Astrocyte (in vitro differentiated cells and primary cell): ENCODE results near the gene TPD52L2. TPM values are rescaled to one million over a fixed set of nuclear protein-coding genes. Genes with fewer than 3 reads are reported as not detected.

Experiments used
- DNase-seq: peaks from one replicate; pipeline ENCODE4 v3.0.0-alpha.2; 2010; ENCODE audit warnings: low read depth
- FAIRE-seq: peaks from 2 replicates; lab custom pipeline; 2011; peaks lifted over from hg19 to GRCh38; lab: Jason Lieb, UNC
- H2AFZ ChIP-seq: 2 replicates; pipeline ENCODE4 v1.6.0; 2012; ENCODE audit warnings: low read depth, low read length, inconsistent platforms
- H3K27ac ChIP-seq: 2 replicates; pipeline ENCODE4 v1.5.1; 2011; ENCODE audit warnings: low read depth, low read length, inconsistent platforms
- H3K27me3 ChIP-seq: 2 replicates; pipeline ENCODE4 v1.6.0; 2011; ENCODE audit warnings: low read length, inconsistent platforms; ENCODE audit not compliant: insufficient read depth
- H3K36me3 ChIP-seq: 2 replicates; pipeline ENCODE4 v1.5.1; 2011; ENCODE audit warnings: low read length, inconsistent platforms; ENCODE audit not compliant: insufficient read depth
- H3K4me1 ChIP-seq: 2 replicates; pipeline ENCODE4 v1.5.1; 2011; ENCODE audit warnings: low read length, inconsistent platforms; ENCODE audit not compliant: insufficient read depth
- H3K4me2 ChIP-seq: 2 replicates; pipeline ENCODE4 v1.6.0; 2012; ENCODE audit warnings: low read length, inconsistent platforms
- H3K4me3 ChIP-seq: 2 replicates; pipeline ENCODE4 v1.5.1; 2011; ENCODE audit warnings: low read depth, mild to moderate bottlenecking, low read length, inconsistent platforms; ENCODE audit not compliant: insufficient read depth
- H3K79me2 ChIP-seq: 2 replicates; pipeline ENCODE4 v1.6.0; 2012; ENCODE audit warnings: mild to moderate bottlenecking, low read length, inconsistent platforms; ENCODE audit not compliant: insufficient read depth
- H3K9ac ChIP-seq: 2 replicates; pipeline ENCODE4 v1.6.0; 2012; ENCODE audit warnings: mild to moderate bottlenecking, low read length, inconsistent platforms
- H3K9me3 ChIP-seq: 2 replicates; pipeline ENCODE4 v1.5.1; 2012; ENCODE audit warnings: low read depth, mild to moderate bottlenecking, low read length, inconsistent platforms; ENCODE audit not compliant: insufficient read depth
- H4K20me1 ChIP-seq: 2 replicates; pipeline ENCODE4 v1.6.0; 2012; ENCODE audit warnings: low read length, inconsistent platforms; ENCODE audit not compliant: insufficient read depth
- H3K27ac Mint-ChIP-seq: one replicate; pipeline ENCODE4 v1.8.0; 2021; ENCODE audit warnings: mild to moderate bottlenecking, mixed read lengths; ENCODE audit not compliant: unreplicated experiment
- H3K27me3 Mint-ChIP-seq: one replicate; pipeline ENCODE4 v1.8.0; 2021; ENCODE audit warnings: low read depth, mixed read lengths; ENCODE audit not compliant: unreplicated experiment
- H3K36me3 Mint-ChIP-seq: one replicate; pipeline ENCODE4 v1.8.0; 2021; ENCODE audit warnings: low read depth, mixed read lengths; ENCODE audit not compliant: unreplicated experiment
- H3K4me1 Mint-ChIP-seq: one replicate; pipeline ENCODE4 v1.8.0; 2021; ENCODE audit warnings: low read depth, mixed read lengths; ENCODE audit not compliant: unreplicated experiment
- H3K4me3 Mint-ChIP-seq: one replicate; pipeline ENCODE4 v1.8.0; 2021; ENCODE audit warnings: mild to moderate bottlenecking, moderate library complexity, mixed read lengths; ENCODE audit not compliant: unreplicated experiment
- H3K9me3 Mint-ChIP-seq: one replicate; pipeline ENCODE4 v1.8.0; 2021; ENCODE audit warnings: mild to moderate bottlenecking, mixed read lengths; ENCODE audit not compliant: unreplicated experiment
- EZH2 ChIP-seq: IDR thresholded peaks from 2 replicates; pipeline ENCODE4 v1.6.1; 2012; ENCODE audit warnings: mild to moderate bottlenecking, low read length, inconsistent platforms; ENCODE audit not compliant: insufficient read depth
- total RNA-seq: library from RNA; stranded (reverse); gene quantifications from 2 replicates; pipeline ENCODE4 v1.2.1, GENCODE V29; 2021
- TF ChIP-seq, protein P1 (sequence below): IDR thresholded peaks from 2 replicates; pipeline ENCODE4 v1.5.1; 2011; ENCODE audit warnings: low read depth, mild to moderate bottlenecking, inconsistent platforms, low read length, moderate library complexity; ENCODE audit not compliant: insufficient read depth

Gene TPD52L2
- total RNA-seq, 1 donor from 2014 or later = 145 TPM

DNA sequence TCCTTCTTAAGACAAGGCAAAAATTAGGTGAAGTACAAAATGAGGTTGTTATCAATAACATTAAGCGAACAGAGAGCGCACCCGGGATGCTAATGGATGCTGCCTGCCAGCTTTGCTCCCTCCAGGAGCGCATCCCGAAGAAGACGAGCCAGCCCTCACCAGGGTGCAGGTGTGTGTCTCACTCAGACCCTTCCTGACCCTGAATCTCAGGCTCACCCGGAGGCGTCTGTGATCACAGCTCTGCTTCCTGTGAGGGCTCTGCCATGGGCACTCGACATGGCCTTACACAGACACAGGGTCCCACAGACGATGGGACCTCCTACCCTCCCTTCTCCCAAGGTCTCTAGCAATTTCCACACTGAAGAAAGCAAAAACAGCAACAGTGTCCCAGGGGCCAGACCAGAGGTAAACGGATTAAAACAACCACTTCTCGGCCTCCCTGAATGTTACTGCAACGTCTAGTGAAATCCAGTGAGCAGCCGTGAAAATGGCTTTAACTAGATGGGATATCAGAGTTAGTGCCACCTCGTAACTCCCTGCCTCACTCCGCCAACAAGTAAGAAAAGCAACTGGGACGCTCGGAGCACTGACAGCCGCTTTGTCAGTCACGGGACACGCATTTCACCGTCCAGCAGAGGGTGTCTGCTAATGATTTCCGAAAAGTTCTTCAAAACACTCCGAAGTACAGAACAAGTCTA lies 45.7 kb upstream of the TPD52L2 start:
- H3K79me2 ChIP-seq = peaks cover 5% of the 10 kb centered on the region
- no peak overlapping the region for H3K27ac Mint-ChIP-seq

DNA sequence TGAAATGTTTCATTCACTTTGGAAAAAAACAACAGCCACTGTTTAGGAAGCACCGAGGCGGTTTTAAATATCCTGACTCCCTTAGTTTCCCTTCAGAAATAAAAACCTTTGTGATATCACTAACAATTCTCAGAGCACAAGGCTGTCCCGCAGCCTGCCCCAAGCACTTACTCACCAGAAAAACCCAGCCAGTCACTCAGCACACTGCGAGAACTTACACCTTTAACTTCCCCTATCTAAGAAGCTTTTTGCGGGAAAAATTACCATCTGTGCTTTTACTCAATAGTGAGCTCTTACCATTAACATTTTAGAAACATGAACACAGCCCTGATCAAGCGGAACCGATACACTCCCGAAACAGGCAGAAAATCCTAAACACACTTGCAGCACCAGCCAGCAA lies 43.3 kb upstream of the TPD52L2 start:
- H3K9me3 Mint-ChIP-seq = no peaks in the 10 kb centered on the region
- FAIRE-seq = no peak

More for the DNA sequence above, 45.7 kb upstream of the TPD52L2 start:
- H3K4me1 ChIP-seq = no peaks in the 10 kb centered on the region
- H3K4me3 Mint-ChIP-seq = peak overlapping the region; percentile 1
- H3K9me3 Mint-ChIP-seq = no peaks in the 10 kb centered on the region
- H3K4me1 Mint-ChIP-seq = peaks cover 8% of the 10 kb centered on the region
- no peaks in the 10 kb centered on the region for H3K27me3 Mint-ChIP-seq
- H3K4me2 ChIP-seq = peak overlapping the region; percentile 42
- DNase-seq (no peak), FAIRE-seq (no peak)
- no peak overlapping the region for H3K4me3 ChIP-seq
- H3K36me3 ChIP-seq = no peaks in the 10 kb centered on the region
- no peak overlapping the region for H2AFZ ChIP-seq
- no peak for TF ChIP-seq EZH2
- TF ChIP-seq, protein P1, sequence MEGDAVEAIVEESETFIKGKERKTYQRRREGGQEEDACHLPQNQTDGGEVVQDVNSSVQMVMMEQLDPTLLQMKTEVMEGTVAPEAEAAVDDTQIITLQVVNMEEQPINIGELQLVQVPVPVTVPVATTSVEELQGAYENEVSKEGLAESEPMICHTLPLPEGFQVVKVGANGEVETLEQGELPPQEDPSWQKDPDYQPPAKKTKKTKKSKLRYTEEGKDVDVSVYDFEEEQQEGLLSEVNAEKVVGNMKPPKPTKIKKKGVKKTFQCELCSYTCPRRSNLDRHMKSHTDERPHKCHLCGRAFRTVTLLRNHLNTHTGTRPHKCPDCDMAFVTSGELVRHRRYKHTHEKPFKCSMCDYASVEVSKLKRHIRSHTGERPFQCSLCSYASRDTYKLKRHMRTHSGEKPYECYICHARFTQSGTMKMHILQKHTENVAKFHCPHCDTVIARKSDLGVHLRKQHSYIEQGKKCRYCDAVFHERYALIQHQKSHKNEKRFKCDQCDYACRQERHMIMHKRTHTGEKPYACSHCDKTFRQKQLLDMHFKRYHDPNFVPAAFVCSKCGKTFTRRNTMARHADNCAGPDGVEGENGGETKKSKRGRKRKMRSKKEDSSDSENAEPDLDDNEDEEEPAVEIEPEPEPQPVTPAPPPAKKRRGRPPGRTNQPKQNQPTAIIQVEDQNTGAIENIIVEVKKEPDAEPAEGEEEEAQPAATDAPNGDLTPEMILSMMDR = peak; percentile 20
- H3K27ac ChIP-seq = no peak overlapping the region
- H3K9me3 ChIP-seq = no peaks in the 10 kb centered on the region
- H4K20me1 ChIP-seq = peaks cover 33% of the 10 kb centered on the region
- H3K27me3 ChIP-seq = peaks cover 7% of the 10 kb centered on the region
- H3K9ac ChIP-seq = peak overlapping the region; percentile 9
- peaks cover 10% of the 10 kb centered on the region for H3K36me3 Mint-ChIP-seq

More for the DNA sequence above, 43.3 kb upstream of the TPD52L2 start:
- H3K9ac ChIP-seq = no peak overlapping the region
- peaks cover 3% of the 10 kb centered on the region for H3K36me3 Mint-ChIP-seq
- no peak overlapping the region for H3K27ac ChIP-seq
- peak overlapping the region; percentile 62 for H3K27ac Mint-ChIP-seq
- H3K4me1 ChIP-seq = no peaks in the 10 kb centered on the region
- H3K4me1 Mint-ChIP-seq = peaks cover 17% of the 10 kb centered on the region
- H3K4me3 Mint-ChIP-seq = no peak overlapping the region
- DNase-seq = no peak
- peaks cover 23% of the 10 kb centered on the region for H4K20me1 ChIP-seq
- TF ChIP-seq EZH2 = no peak
- TF ChIP-seq, protein P1 = no peak
- no peak overlapping the region for H3K4me3 ChIP-seq
- no peak overlapping the region for H3K4me2 ChIP-seq
- H2AFZ ChIP-seq = no peak overlapping the region
- H3K27me3 ChIP-seq = peaks cover 7% of the 10 kb centered on the region
- H3K36me3 ChIP-seq = no peaks in the 10 kb centered on the region
- peaks cover 8% of the 10 kb centered on the region for H3K79me2 ChIP-seq
- no peaks in the 10 kb centered on the region for H3K9me3 ChIP-seq
- no peaks in the 10 kb centered on the region for H3K27me3 Mint-ChIP-seq
